Measurements from ENCODE around the gene PPP1R36.
"Not testable (repeated sequence)": the region's sequence is repeated elsewhere in the genome, so short reads cannot be mapped to it uniquely, and the experiment has no call there.

The PPP1R36 gene, protein sequence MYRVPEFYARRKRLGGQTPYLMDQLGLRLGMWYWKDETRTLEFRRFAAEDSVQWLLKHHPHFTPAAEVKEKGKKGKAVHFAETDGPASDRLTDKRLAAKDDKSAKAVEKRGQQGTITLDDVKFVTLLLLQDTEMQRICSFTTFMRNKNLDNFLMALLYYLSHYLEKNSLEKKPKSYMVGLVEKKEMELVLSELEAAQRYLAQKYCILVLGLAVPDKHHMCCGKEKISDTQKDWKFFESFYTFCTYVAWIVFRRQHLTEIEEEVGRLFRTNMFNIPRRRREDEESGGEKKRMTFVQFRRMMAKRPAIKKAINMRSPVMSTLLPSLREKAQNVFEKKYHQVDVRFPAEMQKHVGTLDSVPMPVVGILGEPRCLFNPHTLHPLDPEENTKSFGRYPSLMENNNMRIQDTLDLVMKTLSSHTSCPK

GRCh38 chr14:64549791-64550620 lies at the start of gene PPP1R36:
Gene PPP1R36, plus strand, starts transcription at chr14:64549961. Its CDS starts 37 bp downstream, at chr14:64549998.
- no peak for DNase-seq (ENCODE audit: low spot score)

- DNase-seq (ENCODE audit: low spot score), result no peak
These were observed 49.7 kb upstream of the PPP1R36 start for GRCh38 chr14:64500088-64500487.

GRCh38 chr14:64501411-64502171 lies 48.2 kb upstream of the PPP1R36 start:
- DNase-seq (ENCODE audit: low spot score), result no peak

GRCh38 chr14:64502456-64502855 lies 47.3 kb upstream of the PPP1R36 start:
- DNase-seq (ENCODE audit: low spot score), result no peak

GRCh38 chr14:64502887-64503433 lies 46.8 kb upstream of the PPP1R36 start:
- DNase-seq (ENCODE audit: low spot score), result no peak

DNA sequence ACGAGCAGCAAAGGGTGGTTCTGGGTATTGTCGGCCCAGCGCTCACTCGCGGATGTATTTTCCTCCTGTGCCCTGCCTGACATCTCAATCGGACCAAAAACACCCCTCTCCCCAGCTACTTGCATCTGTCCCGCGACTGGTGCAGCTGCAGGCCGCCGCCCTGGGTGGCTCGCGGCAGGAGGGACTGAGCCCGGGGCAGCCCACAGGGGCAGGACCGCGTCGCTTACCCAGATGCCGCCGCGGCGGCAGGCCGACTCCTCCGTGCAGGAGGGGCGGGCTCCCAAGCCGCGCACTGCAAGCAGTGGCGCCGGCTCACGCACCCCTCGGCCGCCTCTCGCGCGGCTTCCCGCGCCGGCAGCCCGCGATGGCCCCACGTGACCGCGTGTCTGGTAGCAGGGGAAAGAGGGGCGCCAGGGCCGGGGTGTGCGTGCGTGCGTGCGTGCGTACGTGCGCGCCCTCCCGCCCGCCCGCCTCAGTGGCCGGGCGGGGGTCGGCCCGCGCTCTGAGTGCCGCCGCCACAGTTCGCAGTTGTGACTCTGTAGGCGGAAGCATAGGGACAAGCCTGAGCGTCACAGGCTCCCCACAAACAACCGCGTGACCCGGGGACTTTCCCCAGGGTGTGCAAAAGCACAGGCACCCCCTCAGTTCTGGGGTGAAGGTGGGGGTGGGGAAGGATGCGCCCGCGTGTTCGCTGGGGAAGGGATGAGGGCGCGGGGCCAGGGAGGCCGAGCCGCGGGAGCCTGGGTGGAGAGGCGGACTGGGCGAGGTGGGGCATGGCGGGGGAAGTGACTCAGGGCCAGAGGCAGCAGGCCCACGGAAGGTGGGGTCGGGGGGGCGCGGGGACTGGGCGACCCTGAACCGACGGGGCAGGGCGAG lies 46.1 kb upstream of the PPP1R36 start, which contains the start of gene ZBTB25:
TSS of gene ZBTB25 (minus strand) at position 405 of the 876 bp plus-strand sequence. CDS start 13,305 bp downstream, outside the sequence.
- peak; percentile 94 for DNase-seq (ENCODE audit: low spot score)

- peak; percentile 94 for DNase-seq (ENCODE audit: low spot score)
These were observed 45.4 kb upstream of the PPP1R36 start, which contains the start of gene ZBTB1 for GRCh38 chr14:64504310-64504896. Gene ZBTB1, plus strand, starts transcription at chr14:64504770. Its CDS starts 16,735 bp downstream, at chr14:64521505.

DNA sequence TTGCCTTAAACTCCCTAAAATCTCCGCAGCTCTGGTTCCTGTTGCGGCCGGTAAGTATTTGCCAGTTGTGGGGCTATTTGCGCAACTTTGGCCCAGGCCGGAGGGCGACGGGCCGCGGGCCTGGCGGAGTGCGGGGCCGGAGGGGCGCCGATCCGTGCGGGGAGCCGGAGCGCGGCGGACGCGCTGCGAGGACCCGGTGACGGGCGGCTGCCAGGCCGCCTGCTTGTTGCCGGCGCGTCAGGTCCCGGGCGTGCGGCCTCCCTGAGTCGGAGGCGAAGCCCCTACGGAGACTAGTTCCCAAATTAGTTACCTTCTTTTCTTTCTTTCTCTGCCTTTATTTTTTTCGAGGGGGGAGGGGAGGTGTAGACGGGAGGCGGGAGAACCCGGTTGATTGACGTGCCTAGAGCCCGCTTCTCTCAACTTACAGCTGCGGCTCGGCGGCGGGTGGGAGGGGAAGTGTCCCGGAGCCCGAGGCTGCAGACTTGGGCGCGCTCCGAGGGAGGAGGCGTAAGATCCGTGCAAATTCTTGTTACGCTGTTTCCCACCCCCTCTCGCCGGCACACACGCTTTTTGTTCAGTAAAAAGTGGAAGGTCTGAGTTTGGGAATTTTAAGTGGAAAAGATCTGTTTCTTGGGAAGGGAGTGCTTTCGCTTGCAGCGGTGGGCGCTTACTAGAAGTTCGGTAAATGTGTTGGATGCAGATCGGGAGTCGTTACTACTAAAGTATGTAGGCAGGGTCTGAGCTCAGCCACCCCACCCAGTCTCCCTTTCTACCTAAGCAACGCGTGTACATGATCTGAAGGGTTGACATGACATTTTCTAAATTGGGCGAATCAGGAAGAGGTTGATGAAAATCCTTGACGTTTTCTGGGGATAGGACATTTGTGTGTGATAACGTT lies 44.6 kb upstream of the PPP1R36 start:
- DNase-seq (ENCODE audit: low spot score), result peak; percentile 93

- DNase-seq (ENCODE audit: low spot score), result no peak
These were observed 43.0 kb upstream of the PPP1R36 start for GRCh38 chr14:64506721-64507120.

DNA sequence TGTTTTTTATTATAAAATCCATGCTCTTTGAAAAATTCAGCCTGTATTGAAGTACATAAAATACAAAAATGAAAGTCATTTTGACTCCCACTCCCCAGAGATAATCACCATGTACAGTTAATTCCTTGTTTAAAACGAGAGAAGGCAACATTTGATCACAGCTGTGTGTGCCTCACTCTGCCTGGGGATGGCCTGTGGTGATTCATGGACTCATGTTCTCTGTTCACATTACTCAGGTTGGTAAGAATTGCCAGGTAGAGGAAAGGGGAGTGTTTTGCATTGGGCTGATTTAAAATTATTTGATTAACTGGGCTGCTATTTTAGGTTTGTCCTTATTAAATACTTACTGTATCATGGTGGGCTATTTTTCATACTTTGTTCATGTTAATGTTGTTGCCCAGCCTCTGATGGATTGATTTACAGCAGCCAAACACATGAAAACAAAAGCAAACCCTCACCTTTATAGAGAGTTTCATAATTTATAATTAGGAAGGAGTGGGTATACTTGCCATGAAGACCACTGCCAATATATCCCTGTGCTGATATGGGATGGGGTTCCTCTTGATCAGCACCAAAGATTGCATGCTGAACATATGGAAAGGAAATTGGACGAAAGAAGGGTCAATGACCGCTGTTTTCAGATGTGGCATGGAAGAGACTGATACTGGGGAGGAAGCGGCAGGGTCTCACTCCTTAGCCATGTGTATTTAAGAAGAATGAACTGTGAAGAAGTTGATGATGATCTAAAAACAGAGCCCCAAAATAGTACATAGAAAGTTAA lies 42.2 kb upstream of the PPP1R36 start:
- no peak for DNase-seq (ENCODE audit: low spot score)

- DNase-seq (ENCODE audit: low spot score), result no peak
These were observed 41.5 kb upstream of the PPP1R36 start for GRCh38 chr14:64508215-64508776.

DNA sequence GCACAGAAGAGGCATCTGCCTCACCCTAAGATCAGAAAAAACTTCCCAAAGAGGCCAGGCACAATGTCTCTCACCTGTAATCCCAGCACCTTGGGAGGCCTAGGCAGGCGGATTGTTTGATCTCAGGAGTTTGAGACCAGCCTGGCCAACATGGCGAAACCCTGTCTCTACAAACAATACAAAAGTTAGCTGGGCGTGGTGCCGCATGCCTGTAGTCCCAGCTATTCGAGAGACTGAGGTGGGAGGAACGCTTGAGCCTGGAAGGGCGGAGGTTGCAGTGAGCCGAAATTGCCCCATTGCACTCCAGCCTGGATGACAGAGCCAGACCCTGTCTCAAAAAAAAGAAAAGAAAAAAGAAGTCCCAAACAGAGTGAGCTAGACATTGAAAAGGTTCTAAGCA lies 40.7 kb upstream of the PPP1R36 start:
- no peak for DNase-seq (ENCODE audit: low spot score)

GRCh38 chr14:64510825-64511671 lies 38.7 kb upstream of the PPP1R36 start:
- DNase-seq (ENCODE audit: low spot score), result no peak

DNA sequence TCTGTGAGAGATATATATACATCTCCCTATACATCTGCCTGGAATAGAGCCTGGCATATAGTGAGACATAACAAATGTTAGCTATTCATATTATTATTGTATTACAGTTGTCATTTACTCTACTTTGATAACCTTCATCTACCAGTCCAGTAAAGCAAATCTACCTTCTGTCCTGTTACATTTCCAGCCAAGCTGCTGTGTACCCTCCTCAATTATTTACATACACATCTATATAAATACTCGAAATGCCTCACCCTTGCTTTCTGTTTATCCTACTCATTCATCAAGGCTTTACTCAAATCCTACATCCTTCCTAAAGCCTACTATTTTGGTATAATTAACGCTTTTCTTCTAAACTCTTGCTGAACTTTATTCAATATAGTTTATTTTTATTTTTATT lies 36.5 kb upstream of the PPP1R36 start:
- no peak for DNase-seq (ENCODE audit: low spot score)

DNA sequence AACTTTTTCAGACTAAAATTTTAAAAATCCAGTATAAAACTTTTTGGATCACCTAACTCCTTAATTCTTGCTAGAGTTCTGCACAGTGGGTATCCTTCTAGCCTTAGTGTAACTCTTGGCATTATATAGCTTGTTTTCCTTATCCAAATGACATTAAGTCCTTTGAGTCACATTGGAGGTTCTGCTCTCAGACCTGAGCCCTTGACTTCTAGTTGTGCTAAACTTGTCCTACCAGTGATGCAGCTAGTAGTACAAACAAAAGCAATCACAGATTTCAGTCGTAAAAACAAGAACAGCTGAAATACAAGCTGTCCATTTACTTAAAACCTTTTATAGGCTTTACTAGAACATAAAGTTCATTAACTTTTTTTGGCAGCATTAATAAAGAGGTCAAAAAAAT lies 34.7 kb upstream of the PPP1R36 start:
- DNase-seq (ENCODE audit: low spot score), result no peak

DNA sequence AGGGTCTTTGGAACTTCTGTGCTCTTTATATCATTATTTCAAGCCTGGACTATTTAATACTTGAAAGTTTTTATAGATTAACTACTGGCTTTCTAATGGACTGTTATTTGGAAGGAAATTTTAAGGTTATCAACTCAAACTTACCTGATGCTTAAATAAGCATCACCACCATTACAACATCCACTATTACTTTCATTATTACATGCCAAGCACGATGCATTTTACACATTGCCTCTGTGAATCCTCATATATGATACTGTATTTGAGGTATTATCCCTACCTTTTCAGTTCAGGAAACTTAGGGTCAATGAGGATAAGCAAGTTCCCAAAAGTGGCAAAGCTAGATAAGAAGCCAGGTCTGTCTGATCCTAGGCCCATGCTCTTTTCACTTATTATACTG lies 32.8 kb upstream of the PPP1R36 start:
- DNase-seq (ENCODE audit: low spot score), result no peak

GRCh38 chr14:64517667-64518066 lies 32.1 kb upstream of the PPP1R36 start:
- DNase-seq (ENCODE audit: low spot score), result not testable (repeated sequence)

Data from left forelimb (tissue), 1 donor.